ENCODE measurements around the gene CARS1.

The CARS1 gene

DNA sequence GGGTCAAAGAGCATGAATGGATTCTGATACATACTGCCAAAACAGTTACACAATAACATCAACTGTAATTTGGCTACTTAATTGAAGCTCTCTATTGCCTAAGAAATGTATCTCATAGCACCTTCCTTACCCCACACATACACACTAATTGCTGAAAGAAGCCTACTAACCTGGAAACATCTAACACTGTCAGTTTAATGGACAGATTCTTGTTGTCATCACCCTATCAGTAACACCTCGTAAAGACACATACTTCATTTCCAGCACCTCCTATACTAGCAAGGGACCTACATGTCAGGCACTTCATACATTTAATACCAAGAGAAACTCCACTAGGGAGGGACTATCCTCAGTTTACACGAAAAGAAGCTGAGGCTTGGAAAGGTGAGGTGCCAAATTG is 75.0 kb downstream of the CARS1 start:
- TF ChIP-seq FOXP2 (optimal IDR thresholded peaks at IDR 0.05; ENCODE audit: borderline replicate concordance, extremely low read depth, extremely low read length, insufficient read depth): no peak
- TF ChIP-seq, protein P1, sequence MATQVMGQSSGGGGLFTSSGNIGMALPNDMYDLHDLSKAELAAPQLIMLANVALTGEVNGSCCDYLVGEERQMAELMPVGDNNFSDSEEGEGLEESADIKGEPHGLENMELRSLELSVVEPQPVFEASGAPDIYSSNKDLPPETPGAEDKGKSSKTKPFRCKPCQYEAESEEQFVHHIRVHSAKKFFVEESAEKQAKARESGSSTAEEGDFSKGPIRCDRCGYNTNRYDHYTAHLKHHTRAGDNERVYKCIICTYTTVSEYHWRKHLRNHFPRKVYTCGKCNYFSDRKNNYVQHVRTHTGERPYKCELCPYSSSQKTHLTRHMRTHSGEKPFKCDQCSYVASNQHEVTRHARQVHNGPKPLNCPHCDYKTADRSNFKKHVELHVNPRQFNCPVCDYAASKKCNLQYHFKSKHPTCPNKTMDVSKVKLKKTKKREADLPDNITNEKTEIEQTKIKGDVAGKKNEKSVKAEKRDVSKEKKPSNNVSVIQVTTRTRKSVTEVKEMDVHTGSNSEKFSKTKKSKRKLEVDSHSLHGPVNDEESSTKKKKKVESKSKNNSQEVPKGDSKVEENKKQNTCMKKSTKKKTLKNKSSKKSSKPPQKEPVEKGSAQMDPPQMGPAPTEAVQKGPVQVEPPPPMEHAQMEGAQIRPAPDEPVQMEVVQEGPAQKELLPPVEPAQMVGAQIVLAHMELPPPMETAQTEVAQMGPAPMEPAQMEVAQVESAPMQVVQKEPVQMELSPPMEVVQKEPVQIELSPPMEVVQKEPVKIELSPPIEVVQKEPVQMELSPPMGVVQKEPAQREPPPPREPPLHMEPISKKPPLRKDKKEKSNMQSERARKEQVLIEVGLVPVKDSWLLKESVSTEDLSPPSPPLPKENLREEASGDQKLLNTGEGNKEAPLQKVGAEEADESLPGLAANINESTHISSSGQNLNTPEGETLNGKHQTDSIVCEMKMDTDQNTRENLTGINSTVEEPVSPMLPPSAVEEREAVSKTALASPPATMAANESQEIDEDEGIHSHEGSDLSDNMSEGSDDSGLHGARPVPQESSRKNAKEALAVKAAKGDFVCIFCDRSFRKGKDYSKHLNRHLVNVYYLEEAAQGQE (IDR thresholded peaks at IDR 0.05; ENCODE audit: insufficient read depth in 1 of 2, low read depth in 2 of 2, low read length in 2 of 2): no peak
- no peak for TF ChIP-seq POLR2AphosphoS5 (IDR thresholded peaks at IDR 0.05; ENCODE audit: low read depth, low read length)
- no peak for TF ChIP-seq SIN3A (IDR thresholded peaks at IDR 0.05; ENCODE audit: borderline replicate concordance, insufficient read depth, low read length)

DNA sequence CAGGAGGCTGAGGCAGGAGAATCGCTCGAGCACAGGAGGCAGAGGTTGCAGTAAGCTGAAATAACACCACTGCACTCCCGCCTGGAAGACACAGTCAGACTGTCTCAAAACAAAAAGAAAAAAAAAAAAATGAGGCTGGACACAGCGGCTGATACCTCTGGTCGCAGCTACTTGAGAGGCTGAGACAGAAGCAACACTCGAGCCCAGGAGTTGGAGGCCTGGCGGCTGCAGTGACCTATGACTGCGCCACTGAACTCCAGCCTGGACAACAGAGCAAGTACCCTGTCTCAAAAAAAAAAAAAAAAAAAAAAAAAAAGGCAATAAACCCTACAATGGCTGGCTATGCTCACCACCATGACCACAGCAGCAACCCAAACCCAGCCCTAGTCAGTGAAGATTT is 76.1 kb downstream of the CARS1 start:
- no peak for TF ChIP-seq FOXP2 (optimal IDR thresholded peaks at IDR 0.05; ENCODE audit: borderline replicate concordance, extremely low read depth, extremely low read length, insufficient read depth)
- TF ChIP-seq POLR2AphosphoS5 (IDR thresholded peaks at IDR 0.05; ENCODE audit: low read depth, low read length): no peak
- no peak for TF ChIP-seq TAF1 (IDR thresholded peaks at IDR 0.05; ENCODE audit: borderline replicate concordance, insufficient read depth, low read length)
- TF ChIP-seq, protein P1 (IDR thresholded peaks at IDR 0.05; ENCODE audit: insufficient read depth in 1 of 2, low read depth in 2 of 2, low read length in 2 of 2): no peak
- TF ChIP-seq SIN3A (IDR thresholded peaks at IDR 0.05; ENCODE audit: borderline replicate concordance, insufficient read depth, low read length): no peak

DNA sequence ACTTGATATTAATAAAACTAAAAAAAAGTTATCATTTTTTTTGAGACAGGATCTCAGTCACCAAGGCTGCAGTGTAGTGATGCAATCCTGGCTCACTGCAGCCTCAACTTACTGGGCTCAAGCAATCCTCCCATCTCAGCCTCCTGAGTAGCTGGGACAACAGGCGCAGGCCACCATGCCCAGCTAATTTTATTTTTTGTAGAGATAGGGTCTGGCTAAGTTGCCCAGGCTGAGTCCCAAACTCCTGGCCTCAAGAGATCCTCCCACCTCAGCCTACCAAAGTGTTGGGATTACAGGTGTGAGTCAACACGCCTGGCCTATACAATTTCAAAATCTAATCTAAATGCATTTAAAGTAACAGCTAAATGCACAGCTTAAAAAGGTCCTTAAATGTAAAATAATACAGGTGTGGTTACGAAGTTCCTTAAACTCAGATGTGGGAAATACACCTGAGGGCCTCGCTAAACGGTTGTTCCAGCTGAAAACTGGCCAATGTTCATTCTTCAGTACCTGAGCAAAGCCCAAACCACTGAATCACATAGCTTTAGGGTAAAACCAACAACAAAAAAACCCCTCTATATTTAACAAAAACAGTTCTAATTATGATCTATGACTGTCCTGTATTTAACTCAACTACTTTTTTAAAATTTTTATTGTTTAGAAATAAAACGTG is 76.9 kb downstream of the CARS1 start:
- TF ChIP-seq FOXP2 (optimal IDR thresholded peaks at IDR 0.05; ENCODE audit: borderline replicate concordance, extremely low read depth, extremely low read length, insufficient read depth): no peak
- TF ChIP-seq TAF1 (IDR thresholded peaks at IDR 0.05; ENCODE audit: borderline replicate concordance, insufficient read depth, low read length): no peak
- TF ChIP-seq, protein P1 (IDR thresholded peaks at IDR 0.05; ENCODE audit: insufficient read depth in 1 of 2, low read depth in 2 of 2, low read length in 2 of 2): no peak
- no peak for TF ChIP-seq SIN3A (IDR thresholded peaks at IDR 0.05; ENCODE audit: borderline replicate concordance, insufficient read depth, low read length)
- TF ChIP-seq POLR2AphosphoS5 (IDR thresholded peaks at IDR 0.05; ENCODE audit: low read depth, low read length): no peak

DNA sequence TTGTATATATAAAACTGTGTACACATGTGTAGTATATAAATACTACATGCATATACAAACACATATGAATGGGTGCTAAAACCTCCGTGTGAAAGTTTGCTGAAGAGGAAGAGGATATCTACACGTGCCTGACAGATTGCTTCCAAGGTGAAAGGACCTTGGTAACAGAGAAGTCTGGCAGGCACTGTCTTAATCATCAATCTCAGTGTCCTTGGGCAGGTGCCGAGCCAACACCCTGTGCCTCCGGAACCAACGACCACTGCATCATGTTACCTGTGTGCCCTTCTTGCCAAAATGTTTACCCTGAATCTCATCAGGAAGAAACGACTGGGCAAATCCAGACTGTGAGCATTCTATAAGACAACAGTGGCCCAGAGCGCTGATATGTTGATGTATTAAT is 80.1 kb downstream of the CARS1 start:
- TF ChIP-seq SIN3A (IDR thresholded peaks at IDR 0.05; ENCODE audit: borderline replicate concordance, insufficient read depth, low read length): no peak
- no peak for TF ChIP-seq POLR2AphosphoS5 (IDR thresholded peaks at IDR 0.05; ENCODE audit: low read depth, low read length)
- no peak for TF ChIP-seq FOXP2 (optimal IDR thresholded peaks at IDR 0.05; ENCODE audit: borderline replicate concordance, extremely low read depth, extremely low read length, insufficient read depth)
- TF ChIP-seq TAF1 (IDR thresholded peaks at IDR 0.05; ENCODE audit: borderline replicate concordance, insufficient read depth, low read length): no peak
- TF ChIP-seq, protein P1 (IDR thresholded peaks at IDR 0.05; ENCODE audit: insufficient read depth in 1 of 2, low read depth in 2 of 2, low read length in 2 of 2): no peak
